Mucosa of rectum (tissue), 2 donors: Measurements from ENCODE around the gene PCDHB11.
"Not testable (repeated sequence)": the region's sequence is repeated elsewhere in the genome, so short reads cannot be mapped to it uniquely, and the experiment has no call there.

Experiments used
- H3K27ac ChIP-seq, 2 donors: one replicate each; pipeline ENCODE4 v1.7.0; 2013; ENCODE audit warnings: inconsistent platforms in 2 of 2, low read depth in 2 of 2, low read length in 2 of 2
- H3K27me3 ChIP-seq, 2 donors: one replicate each; pipeline ENCODE4 v1.7.0; 2013; ENCODE audit warnings: low read length in 2 of 2; ENCODE audit not compliant: control insufficient read depth in 2 of 2, insufficient read depth in 2 of 2
- H3K36me3 ChIP-seq, 2 donors: one replicate each; pipeline ENCODE4 v1.7.0; 2013; ENCODE audit warnings: low read length in 2 of 2; ENCODE audit not compliant: control insufficient read depth in 2 of 2, insufficient read depth in 2 of 2
- H3K4me1 ChIP-seq, 2 donors: one replicate each; pipeline ENCODE4 v1.7.0; 2013; ENCODE audit warnings: low read length in 2 of 2, mild to moderate bottlenecking in 1 of 2; ENCODE audit not compliant: control insufficient read depth in 2 of 2, insufficient read depth in 2 of 2
- H3K4me3 ChIP-seq, 2 donors: one replicate each; pipeline ENCODE4 v1.7.0; 2013; ENCODE audit warnings: low read length in 2 of 2
- H3K9ac ChIP-seq, 2 donors: one replicate each; pipeline ENCODE4 v1.7.0; 2013; ENCODE audit warnings: low read length in 2 of 2, low read depth in 1 of 2, mild to moderate bottlenecking in 1 of 2
- H3K9me3 ChIP-seq, 2 donors: one replicate each; pipeline ENCODE4 v1.7.0; 2013; ENCODE audit warnings: low read length in 2 of 2; ENCODE audit not compliant: control insufficient read depth in 2 of 2
- donor health status: healthy.
- donor health status: Normal muscosa, but diverticular disease.

PCDHB11 gene

GRCh38 chr5:141236516-141237313 lies 37.3 kb downstream of the PCDHB11 start:
- H3K9ac ChIP-seq, result no peak overlapping the region
- H3K9me3 ChIP-seq, result peaks cover 21 to 36% of the 10 kb centered on the region in 2 donors
- no peaks in the 10 kb centered on the region for H3K36me3 ChIP-seq
- no peaks in the 10 kb centered on the region for H3K4me1 ChIP-seq
- H3K4me3 ChIP-seq, result no peak overlapping the region
- no peaks in the 10 kb centered on the region for H3K27me3 ChIP-seq
- H3K27ac ChIP-seq, result no peak overlapping the region

- H3K4me3 ChIP-seq, result no peak overlapping the region
- H3K27ac ChIP-seq, result no peak overlapping the region
- no peaks in the 10 kb centered on the region for H3K4me1 ChIP-seq
- H3K9ac ChIP-seq, result no peak overlapping the region
- no peaks in the 10 kb centered on the region for H3K36me3 ChIP-seq
- peaks cover 30 to 33% of the 10 kb centered on the region in 2 donors for H3K9me3 ChIP-seq
- no peaks in the 10 kb centered on the region for H3K27me3 ChIP-seq
Observed at GRCh38 chr5:141241496-141241895, 42.1 kb downstream of the PCDHB11 start.

GRCh38 chr5:141245250-141245717 lies 45.9 kb downstream of the PCDHB11 start, which contains the start of gene PCDHB15:
TSS of gene PCDHB15 (plus strand) at chr5:141245395. CDS start at chr5:141245579, 184 bp downstream.
- Histone ChIP-seq H3K4me3 (peak within 1 kb of the TSS; percentile 34 to 54), H3K9ac (no peak within 1 kb of the TSS), H3K36me3 (no peaks in the 10 kb centered on the region), H3K27me3 (no peaks in the 10 kb centered on the region), H3K4me1 (no peaks in the 10 kb centered on the region), H3K9me3 (peaks cover 18 to 33% of the 10 kb centered on the region in 2 donors), H3K27ac (no peak within 1 kb of the TSS)

GRCh38 chr5:141246971-141247370 lies 47.5 kb downstream of the PCDHB11 start:
- not testable (repeated sequence) for H3K27me3 ChIP-seq, H3K27ac ChIP-seq, H3K9ac ChIP-seq, H3K4me1 ChIP-seq, H3K4me3 ChIP-seq, H3K36me3 ChIP-seq
- H3K9me3 ChIP-seq, result peaks cover 25 to 30% of the 10 kb centered on the region in 2 donors

- H3K9me3 ChIP-seq, result peaks cover 25 to 30% of the 10 kb centered on the region in 2 donors
- not testable (repeated sequence) for H3K36me3 ChIP-seq
Observed at GRCh38 chr5:141247434-141247833, 48.0 kb downstream of the PCDHB11 start.

GRCh38 chr5:141250576-141250975 lies 51.1 kb downstream of the PCDHB11 start:
- no peaks in the 10 kb centered on the region for H3K36me3 ChIP-seq
- no peaks in the 10 kb centered on the region for H3K27me3 ChIP-seq
- H3K4me1 ChIP-seq, result no peaks in the 10 kb centered on the region
- H3K27ac ChIP-seq, result no peak overlapping the region
- no peak overlapping the region for H3K4me3 ChIP-seq
- no peak overlapping the region for H3K9ac ChIP-seq
- peaks cover 24 to 40% of the 10 kb centered on the region in 2 donors for H3K9me3 ChIP-seq

More at GRCh38 chr5:141247434-141247833, 48.0 kb downstream of the PCDHB11 start:
- not testable (repeated sequence) for H3K9ac ChIP-seq, H3K4me1 ChIP-seq, H3K27ac ChIP-seq, H3K4me3 ChIP-seq, H3K27me3 ChIP-seq
